Natural killer cell (primary cell): ENCODE measurements around the gene DDR1. TPM values are rescaled to one million over a fixed set of nuclear protein-coding genes. Genes with fewer than 3 reads are reported as not detected.

Experiments used
- ATAC-seq, 3 donors: fragments of 150-1000 bp in 2 of 3; fragments of 200-7000 bp in 1 of 3; cut with Tn5 transposase; 1 replicate in 1 of 3; 2 replicates in 2 of 3; pipeline ENCODE4 v1.10.0; 2021; ENCODE audit warnings: mild to moderate bottlenecking in 2 of 3, moderate library complexity in 2 of 3
- DNase-seq, 2 donors: peaks; one replicate each; pipeline versions ENCODE4 v3.0.0 to v3.0.0-alpha.2; 2013 to 2021; ENCODE audit warnings: mixed read lengths in 1 of 2
- H3K27ac ChIP-seq: one replicate; pipeline ENCODE4 v1.5.1; 2013; ENCODE audit warnings: mild to moderate bottlenecking, low read length
- H3K27me3 ChIP-seq: one replicate; pipeline ENCODE4 v1.6.1; 2013; ENCODE audit warnings: low read length; ENCODE audit not compliant: control insufficient read depth, insufficient read depth
- H3K36me3 ChIP-seq: one replicate; pipeline ENCODE4 v1.6.1; 2013; ENCODE audit warnings: low read length; ENCODE audit not compliant: control insufficient read depth, insufficient read depth
- H3K4me1 ChIP-seq: one replicate; pipeline ENCODE4 v1.6.1; 2013; ENCODE audit warnings: low read length; ENCODE audit not compliant: control insufficient read depth, insufficient read depth
- H3K4me3 ChIP-seq: one replicate; pipeline ENCODE4 v1.5.1; 2013; ENCODE audit warnings: low read length
- H3K9me3 ChIP-seq: one replicate; pipeline ENCODE4 v1.6.1; 2013; ENCODE audit warnings: low read length; ENCODE audit not compliant: control insufficient read depth, insufficient read depth
- H3K27ac Mint-ChIP-seq, 2 donors: one replicate each; pipeline ENCODE4 v1.8.0; 2022; ENCODE audit warnings: mild to moderate bottlenecking in 2 of 2, mixed read lengths in 2 of 2, moderate library complexity in 1 of 2
- H3K27me3 Mint-ChIP-seq, 2 donors: one replicate each; pipeline ENCODE4 v1.8.0; 2022; ENCODE audit warnings: low read depth in 2 of 2, mixed read lengths in 2 of 2
- H3K36me3 Mint-ChIP-seq: one replicate; pipeline ENCODE4 v1.8.0; 2022; ENCODE audit warnings: mixed read lengths
- H3K4me1 Mint-ChIP-seq, 2 donors: one replicate each; pipeline ENCODE4 v1.8.0; 2022; ENCODE audit warnings: mixed read lengths in 2 of 2
- H3K4me3 Mint-ChIP-seq: one replicate; pipeline ENCODE4 v1.8.0; 2022; ENCODE audit warnings: mild to moderate bottlenecking, moderate library complexity, mixed read lengths
- H3K9me3 Mint-ChIP-seq, 2 donors: one replicate each; pipeline ENCODE4 v1.8.0; 2022; ENCODE audit warnings: mixed read lengths in 2 of 2
- WGBS: methylation state at CpG from one replicate; pipeline ENCODE4 v1.1.7; 2013; ENCODE audit warnings: missing lambda C conversion rate; ENCODE audit not compliant: insufficient coverage; 5-methylcytosine and 5-hydroxymethylcytosine counted together
- intact Hi-C: fragments of 100-400 bp; cut with micrococcal nuclease; formaldehyde crosslinking; loops from one replicate; pipeline ENCODE4 v1.14.2; 2022
- total RNA-seq, 4 donors: library from RNA; stranded (reverse); fragments of 120-200 nt in 1 of 4; gene quantifications; one replicate each; pipeline versions ENCODE4 v1.2.3 to v1.2.4, GENCODE V29; 2013 to 2022
- TF ChIP-seq, protein P1 (sequence below): fragments of 200-600 bp; IDR thresholded peaks from one replicate; pipeline ENCODE4 v1.8.0; 2022; ENCODE audit warnings: antibody characterized with exemption

DDR1 gene
- total RNA-seq, 3 donors from 2014 or later (not counting 1 experiment from before 2014, with no cell fraction given) = 2.6 to 7.4 (median 5.2) TPM

DNA sequence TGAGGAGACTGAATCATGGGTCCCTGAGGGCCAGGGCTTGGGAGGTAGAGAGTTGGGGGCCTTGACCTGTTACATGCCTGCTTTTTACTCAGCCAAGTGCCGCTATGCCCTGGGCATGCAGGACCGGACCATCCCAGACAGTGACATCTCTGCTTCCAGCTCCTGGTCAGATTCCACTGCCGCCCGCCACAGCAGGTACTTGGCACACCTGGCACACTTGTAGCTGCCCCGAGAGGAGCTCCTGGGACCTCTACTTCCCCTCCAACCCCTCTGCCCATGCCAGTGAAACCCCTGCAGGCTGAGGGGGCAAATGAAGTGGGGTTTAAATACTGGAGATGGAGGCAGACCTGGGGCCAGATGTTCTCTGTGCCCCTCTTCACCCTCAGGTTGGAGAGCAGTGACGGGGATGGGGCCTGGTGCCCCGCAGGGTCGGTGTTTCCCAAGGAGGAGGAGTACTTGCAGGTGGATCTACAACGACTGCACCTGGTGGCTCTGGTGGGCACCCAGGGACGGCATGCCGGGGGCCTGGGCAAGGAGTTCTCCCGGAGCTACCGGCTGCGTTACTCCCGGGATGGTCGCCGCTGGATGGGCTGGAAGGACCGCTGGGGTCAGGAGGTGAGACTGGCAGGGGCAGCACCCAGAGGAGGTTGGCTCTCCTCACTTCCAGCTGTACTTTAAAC is 4.6 kb downstream of the DDR1 start:
- intact Hi-C loops = no loop called here
- Mint-ChIP-seq H3K4me1 (peaks cover 16 to 20% of the 10 kb centered on the region in 2 donors), H3K27me3 (peaks cover 7 to 25% of the 10 kb centered on the region in 2 donors)

DNA sequence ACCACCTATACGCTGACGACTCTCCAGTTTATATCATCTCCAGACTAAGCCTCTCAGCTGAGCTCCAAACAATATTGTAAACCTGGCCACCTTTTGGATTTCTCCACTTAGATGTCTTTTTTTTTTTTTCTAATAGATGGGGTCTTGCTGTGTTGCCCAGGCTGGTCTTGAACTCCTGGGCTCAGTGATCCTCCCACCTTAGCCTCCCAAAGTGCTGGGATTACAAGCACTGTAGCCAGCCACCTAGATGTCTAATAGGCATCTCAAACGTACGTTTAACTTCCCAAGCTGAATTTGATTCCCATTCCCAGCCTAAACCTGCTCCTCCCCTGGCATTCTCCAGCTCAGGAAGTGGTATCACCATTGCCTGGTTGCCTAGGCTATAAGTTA is 5.2 kb downstream of the DDR1 start:
- H3K36me3 Mint-ChIP-seq = no peaks in the 10 kb centered on the region
- H3K9me3 Mint-ChIP-seq = no peaks in the 10 kb centered on the region
- H3K27ac Mint-ChIP-seq = no peak overlapping the region
- Histone ChIP-seq H3K4me1 (peaks cover 9% of the 10 kb centered on the region), H3K27me3 (peaks cover 6% of the 10 kb centered on the region), H3K36me3 (no peaks in the 10 kb centered on the region), H3K4me3 (no peak overlapping the region), H3K27ac (no peak overlapping the region), H3K9me3 (no peaks in the 10 kb centered on the region)
- peaks cover 16 to 20% of the 10 kb centered on the region in 2 donors for H3K4me1 Mint-ChIP-seq
- TF ChIP-seq, protein P1, sequence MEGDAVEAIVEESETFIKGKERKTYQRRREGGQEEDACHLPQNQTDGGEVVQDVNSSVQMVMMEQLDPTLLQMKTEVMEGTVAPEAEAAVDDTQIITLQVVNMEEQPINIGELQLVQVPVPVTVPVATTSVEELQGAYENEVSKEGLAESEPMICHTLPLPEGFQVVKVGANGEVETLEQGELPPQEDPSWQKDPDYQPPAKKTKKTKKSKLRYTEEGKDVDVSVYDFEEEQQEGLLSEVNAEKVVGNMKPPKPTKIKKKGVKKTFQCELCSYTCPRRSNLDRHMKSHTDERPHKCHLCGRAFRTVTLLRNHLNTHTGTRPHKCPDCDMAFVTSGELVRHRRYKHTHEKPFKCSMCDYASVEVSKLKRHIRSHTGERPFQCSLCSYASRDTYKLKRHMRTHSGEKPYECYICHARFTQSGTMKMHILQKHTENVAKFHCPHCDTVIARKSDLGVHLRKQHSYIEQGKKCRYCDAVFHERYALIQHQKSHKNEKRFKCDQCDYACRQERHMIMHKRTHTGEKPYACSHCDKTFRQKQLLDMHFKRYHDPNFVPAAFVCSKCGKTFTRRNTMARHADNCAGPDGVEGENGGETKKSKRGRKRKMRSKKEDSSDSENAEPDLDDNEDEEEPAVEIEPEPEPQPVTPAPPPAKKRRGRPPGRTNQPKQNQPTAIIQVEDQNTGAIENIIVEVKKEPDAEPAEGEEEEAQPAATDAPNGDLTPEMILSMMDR = no peak
- H3K4me3 Mint-ChIP-seq = no peak overlapping the region
- intact Hi-C loops = no loop called here
- DNase-seq = no peak
- no peak for ATAC-seq
- H3K27me3 Mint-ChIP-seq = peaks cover 7 to 25% of the 10 kb centered on the region in 2 donors
- 98% methylated on average over 4 of the region's 4 CpGs for WGBS

More for the DNA sequence above, 4.6 kb downstream of the DDR1 start:
- peaks cover 9% of the 10 kb centered on the region for H3K4me1 ChIP-seq
- DNase-seq (no peak), ATAC-seq (no peak)
- Mint-ChIP-seq H3K9me3 (no peaks in the 10 kb centered on the region), H3K27ac (no peak overlapping the region), H3K4me3 (no peak overlapping the region), H3K36me3 (no peaks in the 10 kb centered on the region)
- H3K27me3 ChIP-seq = peaks cover 6% of the 10 kb centered on the region
- H3K27ac ChIP-seq = no peak overlapping the region
- H3K9me3 ChIP-seq = no peaks in the 10 kb centered on the region
- TF ChIP-seq, protein P1 = no peak
- 93% methylated on average over 18 of the region's 18 CpGs for WGBS
- H3K4me3 ChIP-seq = no peak overlapping the region
- no peaks in the 10 kb centered on the region for H3K36me3 ChIP-seq

DNA sequence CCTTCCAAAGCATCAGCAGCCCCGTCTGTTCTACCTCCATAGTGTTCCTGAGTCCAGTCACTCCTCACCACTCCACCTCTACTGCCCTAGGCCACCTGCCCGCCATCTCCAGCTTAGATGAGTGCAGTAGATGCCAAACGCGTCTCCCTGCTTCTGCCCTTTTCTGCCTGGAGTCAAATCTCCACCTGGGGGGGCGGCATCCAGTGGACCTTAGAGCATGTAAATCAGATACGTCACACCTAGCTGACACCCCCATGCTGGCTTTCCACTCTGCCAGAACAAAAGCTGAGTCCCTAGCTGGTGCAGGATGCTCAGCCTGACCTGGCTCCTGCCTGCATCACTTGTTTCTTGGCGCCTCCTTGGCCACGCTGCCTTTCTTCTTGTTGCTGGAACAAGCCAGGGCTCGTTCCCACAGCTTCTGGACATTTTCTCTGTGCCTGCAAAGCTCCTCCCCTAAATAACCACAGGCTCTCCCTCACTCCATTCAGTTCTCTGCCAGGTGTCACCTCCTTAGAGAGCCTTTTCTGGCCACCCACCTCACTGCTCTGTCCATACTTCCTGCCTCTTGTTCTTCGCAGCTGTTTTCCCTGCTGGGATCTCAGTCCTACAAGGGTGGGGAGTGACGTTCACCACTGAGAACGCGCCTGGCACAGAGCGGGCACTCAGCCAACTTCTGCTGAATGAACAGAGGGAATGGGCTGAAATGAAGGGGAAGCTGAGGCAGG is 5.8 kb downstream of the DDR1 start:
- Histone ChIP-seq H3K36me3 (no peaks in the 10 kb centered on the region), H3K27me3 (peaks cover 3% of the 10 kb centered on the region), H3K4me3 (no peak overlapping the region), H3K9me3 (no peaks in the 10 kb centered on the region), H3K4me1 (peaks cover 4% of the 10 kb centered on the region), H3K27ac (no peak overlapping the region)
- H3K4me3 Mint-ChIP-seq = no peak overlapping the region
- DNase-seq (no peak), ATAC-seq (no peak)
- peaks cover 12 to 15% of the 10 kb centered on the region in 2 donors for H3K4me1 Mint-ChIP-seq
- TF ChIP-seq, protein P1 = no peak
- intact Hi-C loops = no loop called here
- WGBS = 90% methylated on average over 14 of the region's 14 CpGs
- no peaks in the 10 kb centered on the region for H3K9me3 Mint-ChIP-seq
- H3K27me3 Mint-ChIP-seq = peaks cover 7 to 28% of the 10 kb centered on the region in 2 donors
- no peaks in the 10 kb centered on the region for H3K36me3 Mint-ChIP-seq
- no peak overlapping the region for H3K27ac Mint-ChIP-seq
